Stimulated activated naive CD8-positive, alpha-beta T cell treated with anti-CD3 and anti-CD28 coated beads, Interleukin-15, Interleukin-2, amounts not matched to agents 100 ng/mL and 50 ng/mL, for 24 hours (primary cell): Measurements from ENCODE around the gene SLC35F4.

Experiments used
- H3K27ac Mint-ChIP-seq: one replicate; pipeline ENCODE4 v1.8.0; 2021; ENCODE audit warnings: mild to moderate bottlenecking, mixed read lengths
- H3K27me3 Mint-ChIP-seq: one replicate; pipeline ENCODE4 v1.8.0; 2021; ENCODE audit warnings: mixed read lengths
- H3K36me3 Mint-ChIP-seq: one replicate; pipeline ENCODE4 v1.8.0; 2021; ENCODE audit warnings: low read depth, mixed read lengths
- H3K4me1 Mint-ChIP-seq: one replicate; pipeline ENCODE4 v1.8.0; 2021; ENCODE audit warnings: low read depth, mixed read lengths
- H3K4me3 Mint-ChIP-seq: one replicate; pipeline ENCODE4 v1.8.0; 2021; ENCODE audit warnings: mild to moderate bottlenecking, mixed read lengths
- H3K9me3 Mint-ChIP-seq: one replicate; pipeline ENCODE4 v1.8.0; 2021; ENCODE audit warnings: mixed read lengths

Gene SLC35F4

GRCh38 chr14:57549765-57550420, 316.0 kb downstream of the SLC35F4 start:
- Mint-ChIP-seq H3K27ac (no peak overlapping the region), H3K36me3 (no peaks in the 10 kb centered on the region), H3K4me1 (no peaks in the 10 kb centered on the region), H3K9me3 (peaks cover 32% of the 10 kb centered on the region), H3K4me3 (no peak overlapping the region), H3K27me3 (no peaks in the 10 kb centered on the region)

GRCh38 chr14:57549016-57549564, 316.8 kb downstream of the SLC35F4 start:
- Mint-ChIP-seq H3K27ac (no peak overlapping the region), H3K9me3 (peaks cover 31% of the 10 kb centered on the region), H3K36me3 (no peaks in the 10 kb centered on the region)

GRCh38 chr14:57547131-57547530, 318.8 kb downstream of the SLC35F4 start:
- Mint-ChIP-seq H3K27ac (no peak overlapping the region), H3K4me1 (no peaks in the 10 kb centered on the region), H3K27me3 (no peaks in the 10 kb centered on the region), H3K4me3 (no peak overlapping the region), H3K36me3 (peaks cover 3% of the 10 kb centered on the region), H3K9me3 (peaks cover 41% of the 10 kb centered on the region)

More at GRCh38 chr14:57549016-57549564, 316.8 kb downstream of the SLC35F4 start:
- Mint-ChIP-seq H3K4me1 (no peaks in the 10 kb centered on the region), H3K4me3 (no peak overlapping the region), H3K27me3 (no peaks in the 10 kb centered on the region)

GRCh38 chr14:57533214-57533613, 332.7 kb downstream of the SLC35F4 start:
- Mint-ChIP-seq H3K4me1 (no peaks in the 10 kb centered on the region), H3K36me3 (no peaks in the 10 kb centered on the region), H3K4me3 (no peak overlapping the region), H3K27ac (no peak overlapping the region), H3K9me3 (peaks cover 9% of the 10 kb centered on the region), H3K27me3 (no peaks in the 10 kb centered on the region)

- H3K36me3 Mint-ChIP-seq, result no peaks in the 10 kb centered on the region
- H3K9me3 Mint-ChIP-seq, result peaks cover 11% of the 10 kb centered on the region
- H3K27me3 Mint-ChIP-seq, result no peaks in the 10 kb centered on the region
- H3K4me1 Mint-ChIP-seq, result no peaks in the 10 kb centered on the region
- no peak overlapping the region for H3K4me3 Mint-ChIP-seq
- H3K27ac Mint-ChIP-seq, result no peak overlapping the region
These were observed 335.3 kb downstream of the SLC35F4 start for GRCh38 chr14:57530571-57530970.

- Mint-ChIP-seq H3K27ac (no peak overlapping the region), H3K36me3 (no peaks in the 10 kb centered on the region), H3K4me1 (no peaks in the 10 kb centered on the region), H3K4me3 (no peak overlapping the region), H3K27me3 (no peaks in the 10 kb centered on the region), H3K9me3 (peaks cover 44% of the 10 kb centered on the region)
These were observed 338.9 kb downstream of the SLC35F4 start for GRCh38 chr14:57526942-57527341.

- no peaks in the 10 kb centered on the region for H3K36me3 Mint-ChIP-seq
- no peak overlapping the region for H3K27ac Mint-ChIP-seq
- no peaks in the 10 kb centered on the region for H3K27me3 Mint-ChIP-seq
- H3K9me3 Mint-ChIP-seq, result peaks cover 41% of the 10 kb centered on the region
- no peak overlapping the region for H3K4me3 Mint-ChIP-seq
- H3K4me1 Mint-ChIP-seq, result no peaks in the 10 kb centered on the region
These were observed 346.8 kb downstream of the SLC35F4 start for GRCh38 chr14:57519043-57519442.
